OCI-LY1 (cell line): Measurements from ENCODE around the gene FRMD5.

Experiments used
- EZH2 ChIP-seq: fragments of 200-600 bp; sonication (generic), shearing (Covaris generic); IDR thresholded peaks from 2 replicates; pipeline ENCODE4 v1.8.0; 2017; ENCODE audit warnings: borderline replicate concordance, mixed run types, mild to moderate bottlenecking, antibody characterized with exemption, low read length, moderate library complexity, mixed read lengths
- TF ChIP-seq, protein P1 (sequence below): fragments of 200-600 bp; sonication (generic), shearing (Covaris generic); IDR thresholded peaks from 2 replicates; pipeline ENCODE4 v1.5.1; 2017; ENCODE audit warnings: mild to moderate bottlenecking, antibody characterized with exemption, low read length, moderate library complexity, mixed read lengths

- TF ChIP-seq, protein P1, sequence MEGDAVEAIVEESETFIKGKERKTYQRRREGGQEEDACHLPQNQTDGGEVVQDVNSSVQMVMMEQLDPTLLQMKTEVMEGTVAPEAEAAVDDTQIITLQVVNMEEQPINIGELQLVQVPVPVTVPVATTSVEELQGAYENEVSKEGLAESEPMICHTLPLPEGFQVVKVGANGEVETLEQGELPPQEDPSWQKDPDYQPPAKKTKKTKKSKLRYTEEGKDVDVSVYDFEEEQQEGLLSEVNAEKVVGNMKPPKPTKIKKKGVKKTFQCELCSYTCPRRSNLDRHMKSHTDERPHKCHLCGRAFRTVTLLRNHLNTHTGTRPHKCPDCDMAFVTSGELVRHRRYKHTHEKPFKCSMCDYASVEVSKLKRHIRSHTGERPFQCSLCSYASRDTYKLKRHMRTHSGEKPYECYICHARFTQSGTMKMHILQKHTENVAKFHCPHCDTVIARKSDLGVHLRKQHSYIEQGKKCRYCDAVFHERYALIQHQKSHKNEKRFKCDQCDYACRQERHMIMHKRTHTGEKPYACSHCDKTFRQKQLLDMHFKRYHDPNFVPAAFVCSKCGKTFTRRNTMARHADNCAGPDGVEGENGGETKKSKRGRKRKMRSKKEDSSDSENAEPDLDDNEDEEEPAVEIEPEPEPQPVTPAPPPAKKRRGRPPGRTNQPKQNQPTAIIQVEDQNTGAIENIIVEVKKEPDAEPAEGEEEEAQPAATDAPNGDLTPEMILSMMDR, result no peak
- TF ChIP-seq EZH2, result no peak
Observed at GRCh38 chr15:44149224-44149623, 45.8 kb downstream of the FRMD5 start.
